ENCODE measurements around the gene CADM4.

DNA sequence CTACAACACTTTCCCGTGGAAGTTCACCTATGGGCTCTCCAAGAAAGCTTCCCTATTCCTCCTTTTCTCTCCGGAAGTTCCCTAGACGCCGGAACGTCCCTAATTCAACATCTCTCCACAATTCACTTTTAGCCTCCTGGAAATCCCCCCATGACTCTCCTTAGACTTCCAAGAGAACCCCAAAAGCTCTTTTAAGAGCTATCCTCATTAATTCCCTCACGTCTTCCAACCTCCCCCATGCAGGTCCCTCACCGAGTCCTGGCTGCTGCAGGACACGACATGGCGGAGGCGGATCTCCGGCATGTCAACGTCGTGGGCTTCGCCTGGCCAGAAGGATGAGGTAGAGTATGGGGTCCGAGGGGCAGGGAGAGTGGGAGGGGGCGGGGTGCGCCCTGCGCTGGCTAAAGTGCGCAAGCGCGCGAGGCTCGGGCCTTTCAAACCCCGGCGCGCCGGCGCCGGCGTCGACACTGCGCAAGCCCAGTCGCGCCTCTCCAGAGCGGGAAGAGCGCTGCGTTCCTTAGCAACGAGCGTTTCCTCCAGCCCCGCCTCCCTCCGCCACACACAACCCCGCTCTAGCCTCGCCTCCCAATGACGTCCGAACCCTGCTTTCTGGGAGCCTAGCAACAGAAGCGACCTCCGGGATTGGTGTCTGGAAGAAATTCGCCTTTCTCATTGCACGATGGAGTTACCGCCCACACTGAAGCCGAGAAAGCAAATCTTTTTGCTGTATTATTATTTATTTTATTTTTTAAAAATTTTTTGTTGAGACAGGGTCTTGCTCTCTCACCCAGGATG lies 64.3 kb downstream of the CADM4 start, which contains the start of the genes PINLYP and XRCC1:
- no peak for TF ChIP-seq CTCF (IDR thresholded peaks at IDR 0.05)
- TF ChIP-seq EZH2phosphoT487 (IDR thresholded peaks at IDR 0.05): no peak
- no peak for TF ChIP-seq EZH2 (IDR thresholded peaks at IDR 0.05)

Data from neural progenitor cell (in vitro differentiated cells).